ENCODE results near the gene MYPN. TPM values are rescaled to one million over a fixed set of nuclear protein-coding genes. Genes with fewer than 3 reads are reported as not detected.
A peak's percentile ranks its signal among the peaks of the same experiment; 100 is the strongest.

MYPN gene
- total RNA-seq, 2 donors from 2014 or later, result not detected

DNA sequence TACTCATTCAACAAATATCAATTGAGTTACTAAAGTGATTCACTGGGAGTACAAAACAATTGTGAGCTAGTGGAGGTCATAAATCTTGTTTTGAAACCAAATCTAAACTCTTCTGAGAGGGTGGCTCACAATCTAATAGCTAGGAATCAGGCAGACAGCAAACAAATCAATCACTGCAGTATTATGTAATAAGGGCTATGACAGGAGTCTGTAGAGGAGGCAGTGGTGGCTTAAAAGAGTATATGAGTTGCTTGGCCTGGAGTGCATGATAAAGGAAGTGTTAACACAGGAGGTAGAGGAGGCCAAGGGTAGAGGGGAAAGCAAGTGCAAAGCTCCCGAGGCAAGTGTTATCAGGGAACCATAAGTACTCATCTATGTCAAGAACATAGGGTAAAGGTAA is 16.5 kb downstream of the MYPN start:
- Histone ChIP-seq H3K27ac (no peak overlapping the region), H3K9me3 (no peaks in the 10 kb centered on the region), H3K4me3 (no peak overlapping the region), H3K4me1 (ENCODE audit: control insufficient read depth in 1 of 2, low read depth in 2 of 2) (no peaks in the 10 kb centered on the region), H3K27me3 (replicated peaks; ENCODE audit: insufficient read depth) (no peaks in the 10 kb centered on the region), H3K36me3 (no peaks in the 10 kb centered on the region)
- TF ChIP-seq, protein P1, sequence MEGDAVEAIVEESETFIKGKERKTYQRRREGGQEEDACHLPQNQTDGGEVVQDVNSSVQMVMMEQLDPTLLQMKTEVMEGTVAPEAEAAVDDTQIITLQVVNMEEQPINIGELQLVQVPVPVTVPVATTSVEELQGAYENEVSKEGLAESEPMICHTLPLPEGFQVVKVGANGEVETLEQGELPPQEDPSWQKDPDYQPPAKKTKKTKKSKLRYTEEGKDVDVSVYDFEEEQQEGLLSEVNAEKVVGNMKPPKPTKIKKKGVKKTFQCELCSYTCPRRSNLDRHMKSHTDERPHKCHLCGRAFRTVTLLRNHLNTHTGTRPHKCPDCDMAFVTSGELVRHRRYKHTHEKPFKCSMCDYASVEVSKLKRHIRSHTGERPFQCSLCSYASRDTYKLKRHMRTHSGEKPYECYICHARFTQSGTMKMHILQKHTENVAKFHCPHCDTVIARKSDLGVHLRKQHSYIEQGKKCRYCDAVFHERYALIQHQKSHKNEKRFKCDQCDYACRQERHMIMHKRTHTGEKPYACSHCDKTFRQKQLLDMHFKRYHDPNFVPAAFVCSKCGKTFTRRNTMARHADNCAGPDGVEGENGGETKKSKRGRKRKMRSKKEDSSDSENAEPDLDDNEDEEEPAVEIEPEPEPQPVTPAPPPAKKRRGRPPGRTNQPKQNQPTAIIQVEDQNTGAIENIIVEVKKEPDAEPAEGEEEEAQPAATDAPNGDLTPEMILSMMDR (IDR thresholded peaks at IDR 0.05), result no peak
- ATAC-seq (ENCODE audit: insufficient number of reproducible peaks, low FRiP score, low read depth) (no peak), DNase-seq (ENCODE audit: low spot score) (no peak)

DNA sequence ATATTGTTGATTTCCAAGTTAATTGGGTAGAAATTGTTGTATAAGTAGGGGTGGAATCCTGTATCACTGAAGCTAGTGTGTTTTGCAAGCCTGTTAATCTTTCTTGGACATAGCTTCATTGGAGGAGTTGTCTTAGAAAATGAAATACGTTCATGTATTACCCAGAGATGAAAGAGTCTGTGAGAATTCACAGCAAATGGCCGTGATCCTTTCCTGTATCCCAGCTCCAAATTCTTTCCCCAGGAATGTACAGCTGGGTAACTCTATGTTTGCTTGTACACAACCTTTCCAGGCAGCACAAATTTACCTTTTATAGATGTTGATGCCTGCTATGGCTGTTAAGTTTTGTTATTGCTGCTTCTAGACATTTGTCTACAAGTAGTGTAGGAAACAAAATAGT is 18.7 kb downstream of the MYPN start:
- H3K9me3 ChIP-seq, result no peaks in the 10 kb centered on the region
- TF ChIP-seq, protein P1 (IDR thresholded peaks at IDR 0.05), result no peak
- ATAC-seq (ENCODE audit: insufficient number of reproducible peaks, low FRiP score, low read depth), result no peak

DNA sequence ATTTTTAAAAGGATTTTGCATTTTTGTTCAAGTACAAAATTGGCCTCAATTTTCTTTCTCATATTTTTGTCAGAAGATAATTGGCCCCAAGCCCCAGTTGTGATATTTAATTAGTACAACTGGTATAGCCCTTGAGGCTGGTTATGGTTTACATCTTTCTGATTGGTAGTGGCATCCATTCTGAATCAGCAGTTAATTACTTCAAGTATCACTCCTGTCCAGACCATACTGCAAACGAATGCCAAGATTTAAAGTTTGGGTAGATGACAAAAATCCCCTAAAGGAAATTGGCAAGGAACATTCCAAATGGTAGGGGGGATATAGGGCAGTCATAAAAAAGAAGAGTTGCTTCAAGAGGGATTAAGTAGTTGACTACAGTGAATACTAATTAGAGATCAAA is 23.1 kb downstream of the MYPN start:
- H3K4me1 ChIP-seq (ENCODE audit: control insufficient read depth in 1 of 2, low read depth in 2 of 2), result peaks cover 4 to 15% of the 10 kb centered on the region in 2 donors
- TF ChIP-seq, protein P1 (IDR thresholded peaks at IDR 0.05), result no peak
- H3K27ac ChIP-seq, result no peak overlapping the region
- no peak for DNase-seq (ENCODE audit: low spot score)
- ATAC-seq (ENCODE audit: insufficient number of reproducible peaks, low FRiP score, low read depth), result no peak
- no peaks in the 10 kb centered on the region for H3K36me3 ChIP-seq
- no peak overlapping the region for H3K4me3 ChIP-seq
- H3K9me3 ChIP-seq, result no peaks in the 10 kb centered on the region
- H3K27me3 ChIP-seq (replicated peaks; ENCODE audit: insufficient read depth), result no peaks in the 10 kb centered on the region

More for the DNA sequence above, 18.7 kb downstream of the MYPN start:
- no peak overlapping the region for H3K27ac ChIP-seq
- H3K4me3 ChIP-seq, result no peak overlapping the region
- H3K36me3 ChIP-seq, result no peaks in the 10 kb centered on the region
- no peaks in the 10 kb centered on the region for H3K4me1 ChIP-seq (ENCODE audit: control insufficient read depth in 1 of 2, low read depth in 2 of 2)
- no peak for DNase-seq (ENCODE audit: low spot score)
- no peaks in the 10 kb centered on the region for H3K27me3 ChIP-seq (replicated peaks; ENCODE audit: insufficient read depth)

DNA sequence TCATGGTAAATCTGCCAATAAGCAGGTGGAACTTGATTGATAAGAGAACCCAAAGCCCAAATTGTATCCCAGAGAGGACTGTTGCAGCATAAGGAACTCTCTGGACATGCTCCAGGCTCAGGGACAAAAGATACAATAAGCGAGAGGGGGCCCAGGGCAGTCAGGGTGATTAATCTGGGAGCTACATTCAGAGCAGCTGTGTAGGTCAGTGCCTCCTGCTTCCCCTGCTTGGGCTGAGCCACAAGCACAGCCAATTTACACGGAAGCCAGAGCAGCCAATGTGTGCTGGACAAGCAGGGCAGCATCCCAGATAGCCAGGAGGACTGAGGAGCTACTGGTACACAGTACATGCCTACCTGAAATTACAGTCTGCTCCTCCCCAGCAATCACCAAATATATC is 24.2 kb downstream of the MYPN start:
- no peak for ATAC-seq (ENCODE audit: insufficient number of reproducible peaks, low FRiP score, low read depth)
- DNase-seq (ENCODE audit: low spot score), result no peak

DNA sequence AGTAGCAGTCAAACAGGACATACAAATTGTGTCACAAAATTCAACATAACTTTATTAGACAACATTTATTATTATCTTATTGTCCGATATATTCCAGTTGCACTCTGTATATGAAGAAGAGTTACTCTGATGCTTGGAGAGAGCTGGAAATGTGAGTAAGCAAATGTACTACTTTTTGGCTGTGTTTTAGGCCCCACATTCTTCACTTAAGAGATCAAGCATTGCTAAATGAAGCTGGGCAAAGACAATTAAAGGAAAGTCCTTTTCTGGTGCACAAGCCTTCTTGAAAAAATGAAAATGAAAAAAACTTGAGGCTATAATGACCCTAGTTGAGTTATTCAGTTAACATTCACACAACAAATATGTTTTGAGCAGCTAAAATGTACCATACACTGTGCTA is 26.1 kb downstream of the MYPN start:
- H3K9me3 ChIP-seq, result no peaks in the 10 kb centered on the region
- no peak for ATAC-seq (ENCODE audit: insufficient number of reproducible peaks, low FRiP score, low read depth)
- H3K4me1 ChIP-seq (ENCODE audit: control insufficient read depth in 1 of 2, low read depth in 2 of 2), result peaks cover 4 to 15% of the 10 kb centered on the region in 2 donors
- H3K4me3 ChIP-seq, result no peak overlapping the region
- peak overlapping the region; percentile 26 to 63 for H3K27ac ChIP-seq
- H3K27me3 ChIP-seq (replicated peaks; ENCODE audit: insufficient read depth), result no peaks in the 10 kb centered on the region
- no peaks in the 10 kb centered on the region for H3K36me3 ChIP-seq
- TF ChIP-seq, protein P1 (IDR thresholded peaks at IDR 0.05), result no peak
- no peak for DNase-seq (ENCODE audit: low spot score)

More for the DNA sequence above, 24.2 kb downstream of the MYPN start:
- Histone ChIP-seq H3K9me3 (no peaks in the 10 kb centered on the region), H3K36me3 (no peaks in the 10 kb centered on the region), H3K27ac (no peak overlapping the region), H3K27me3 (replicated peaks; ENCODE audit: insufficient read depth) (no peaks in the 10 kb centered on the region), H3K4me3 (no peak overlapping the region), H3K4me1 (ENCODE audit: control insufficient read depth in 1 of 2, low read depth in 2 of 2) (peaks cover 4 to 15% of the 10 kb centered on the region in 2 donors)
- TF ChIP-seq, protein P1 (IDR thresholded peaks at IDR 0.05), result no peak
